HEK293T (cell line): ENCODE data around the gene SLFN11.

Experiments
- CTCF ChIA-PET: fragments of 350-600 bp; formaldehyde crosslinking; extraction: SDS; loops from one replicate; lab custom pipeline; 2021; ENCODE audit warnings: antibody characterized with exemption, inconsistent platforms; lab: Yijun Ruan, JAX
- POLR2A ChIA-PET: fragments of 350-600 bp; formaldehyde crosslinking; extraction: SDS; loops from one replicate; lab custom pipeline; 2020; ENCODE audit warnings: antibody characterized with exemption, inconsistent platforms; lab: Yijun Ruan, JAX
- DNase-seq: peaks from one replicate; pipeline ENCODE4 v3.0.0; 2012; ENCODE audit warnings: mixed read lengths; ENCODE audit errors: extremely low spot score
- ARNT ChIP-seq: fragments of 450-650 bp; IDR thresholded peaks from 2 replicates; pipeline ENCODE4 v1.6.1; 2017; ENCODE audit warnings: mild to moderate bottlenecking
- BHLHE40 ChIP-seq: fragments of 450-650 bp; IDR thresholded peaks from 2 replicates; pipeline ENCODE4 v1.6.1; 2016; ENCODE audit warnings: mild to moderate bottlenecking, moderate library complexity, borderline replicate concordance
- CTBP1 ChIP-seq: fragments of 450-650 bp; IDR thresholded peaks from 2 replicates; pipeline ENCODE4 v1.6.1; 2016; ENCODE audit warnings: borderline replicate concordance
- ELF4 ChIP-seq: fragments of 450-650 bp; IDR thresholded peaks from 2 replicates; pipeline ENCODE4 v1.6.1; 2017; ENCODE audit warnings: antibody characterized with exemption
- FOXA1 ChIP-seq: fragments of 450-650 bp; IDR thresholded peaks from 2 replicates; pipeline ENCODE4 v1.6.1; 2016; ENCODE audit warnings: mild to moderate bottlenecking
- FOXK2 ChIP-seq: fragments of 450-650 bp; IDR thresholded peaks from 2 replicates; pipeline ENCODE4 v1.6.1; 2016; ENCODE audit warnings: mild to moderate bottlenecking
- FOXM1 ChIP-seq: fragments of 450-650 bp; IDR thresholded peaks from 2 replicates; pipeline ENCODE4 v1.6.1; 2017; ENCODE audit warnings: mild to moderate bottlenecking, borderline replicate concordance
- HDGF ChIP-seq: fragments of 450-650 bp; IDR thresholded peaks from 2 replicates; pipeline ENCODE4 v1.6.1; 2017; ENCODE audit warnings: antibody characterized with exemption, borderline replicate concordance
- L3MBTL2 ChIP-seq: fragments of 450-650 bp; conservative IDR thresholded peaks from 2 replicates; pipeline ENCODE4 v1.6.1; 2016; ENCODE audit warnings: mild to moderate bottlenecking
- LEF1 ChIP-seq: fragments of 450-650 bp; IDR thresholded peaks from 2 replicates; pipeline ENCODE4 v1.6.1; 2017; ENCODE audit warnings: mild to moderate bottlenecking, borderline replicate concordance
- NFRKB ChIP-seq: fragments of 450-650 bp; IDR thresholded peaks from 2 replicates; pipeline ENCODE4 v1.6.1; 2016; ENCODE audit warnings: mild to moderate bottlenecking, moderate library complexity
- SP1 ChIP-seq: fragments of 450-650 bp; IDR thresholded peaks from 2 replicates; pipeline ENCODE4 v1.6.1; 2017
- SUZ12 ChIP-seq: fragments of 450-650 bp; IDR thresholded peaks from 2 replicates; pipeline ENCODE4 v1.6.1; 2016; ENCODE audit warnings: mild to moderate bottlenecking
- TARDBP ChIP-seq: fragments of 450-650 bp; IDR thresholded peaks from 2 replicates; pipeline ENCODE4 v1.6.1; 2016
- ZNF384 ChIP-seq: fragments of 450-650 bp; IDR thresholded peaks from 2 replicates; pipeline ENCODE4 v1.6.1; 2016
- TF ChIP-seq, protein P1 (sequence below): fragments of 450-650 bp; IDR thresholded peaks from 2 replicates; pipeline ENCODE4 v1.6.1; 2016

Gene SLFN11

GRCh38 chr17:35361027-35361426, 12.4 kb downstream of the SLFN11 start:
- TF ChIP-seq TARDBP (no peak), CTBP1 (no peak), BHLHE40 (no peak), ZNF384 (no peak), NFRKB (no peak), L3MBTL2 (no peak), SUZ12 (no peak), FOXA1 (no peak), FOXM1 (no peak), LEF1 (no peak), HDGF (no peak), ARNT (no peak)
- TF ChIP-seq, protein P1, sequence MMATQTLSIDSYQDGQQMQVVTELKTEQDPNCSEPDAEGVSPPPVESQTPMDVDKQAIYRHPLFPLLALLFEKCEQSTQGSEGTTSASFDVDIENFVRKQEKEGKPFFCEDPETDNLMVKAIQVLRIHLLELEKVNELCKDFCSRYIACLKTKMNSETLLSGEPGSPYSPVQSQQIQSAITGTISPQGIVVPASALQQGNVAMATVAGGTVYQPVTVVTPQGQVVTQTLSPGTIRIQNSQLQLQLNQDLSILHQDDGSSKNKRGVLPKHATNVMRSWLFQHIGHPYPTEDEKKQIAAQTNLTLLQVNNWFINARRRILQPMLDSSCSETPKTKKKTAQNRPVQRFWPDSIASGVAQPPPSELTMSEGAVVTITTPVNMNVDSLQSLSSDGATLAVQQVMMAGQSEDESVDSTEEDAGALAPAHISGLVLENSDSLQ: no peak
- ChIA-PET POLR2A (interaction anchor here (1.0 to 2.9 kb wide), 2 partner anchors 12 kb away, joined by 4 to 20 read pairs; partner anchors contain the start of gene SLFN11), CTCF (no interaction called here)
- DNase-seq: no peak

DNA sequence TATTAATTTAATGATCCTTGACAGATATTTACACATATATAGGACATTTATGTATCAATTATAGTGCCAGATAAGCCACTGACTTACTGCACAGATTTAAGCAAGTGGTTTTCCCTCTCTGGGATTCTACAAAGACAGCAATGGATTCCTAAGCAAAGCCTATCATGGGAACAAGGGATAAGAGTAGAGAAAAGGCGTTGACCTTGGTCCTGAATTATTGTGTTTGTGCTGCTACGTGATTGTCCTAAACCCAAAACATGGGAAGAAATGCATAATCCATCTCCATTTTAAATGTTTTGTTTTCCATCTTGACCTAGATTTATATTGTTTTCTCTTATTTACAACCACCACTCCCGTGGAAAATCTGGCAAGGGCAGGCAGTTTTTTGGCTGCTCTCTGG, 14.0 kb downstream of the SLFN11 start:
- TF ChIP-seq ARNT (no peak), HDGF (no peak), FOXM1 (no peak), SP1 (no peak), L3MBTL2 (no peak)
- CTCF ChIA-PET: no interaction called here

GRCh38 chr17:35352284-35352683, 21.1 kb downstream of the SLFN11 start:
- ChIA-PET CTCF (no interaction called here), POLR2A (interaction anchor here (1.6 kb wide), 1 partner anchor 21 kb away, joined by 6 read pairs; the partner anchor contains the start of gene SLFN11)
- TF ChIP-seq SUZ12 (no peak), FOXA1 (no peak)
- DNase-seq: no peak

More for the DNA sequence above, 14.0 kb downstream of the SLFN11 start:
- no peak for DNase-seq
- POLR2A ChIA-PET: no interaction called here

GRCh38 chr17:35350493-35350892, 22.9 kb downstream of the SLFN11 start:
- CTCF ChIA-PET: no interaction called here
- TF ChIP-seq ZNF384 (no peak), FOXK2 (no peak), BHLHE40 (no peak), SP1 (no peak), CTBP1 (no peak), TARDBP (no peak), FOXA1 (no peak), LEF1 (no peak), FOXM1 (no peak), L3MBTL2 (no peak), NFRKB (no peak), ARNT (no peak), HDGF (no peak), ELF4 (no peak), SUZ12 (no peak)
- TF ChIP-seq, protein P1: no peak
- DNase-seq: no peak
- POLR2A ChIA-PET: no interaction called here

DNA sequence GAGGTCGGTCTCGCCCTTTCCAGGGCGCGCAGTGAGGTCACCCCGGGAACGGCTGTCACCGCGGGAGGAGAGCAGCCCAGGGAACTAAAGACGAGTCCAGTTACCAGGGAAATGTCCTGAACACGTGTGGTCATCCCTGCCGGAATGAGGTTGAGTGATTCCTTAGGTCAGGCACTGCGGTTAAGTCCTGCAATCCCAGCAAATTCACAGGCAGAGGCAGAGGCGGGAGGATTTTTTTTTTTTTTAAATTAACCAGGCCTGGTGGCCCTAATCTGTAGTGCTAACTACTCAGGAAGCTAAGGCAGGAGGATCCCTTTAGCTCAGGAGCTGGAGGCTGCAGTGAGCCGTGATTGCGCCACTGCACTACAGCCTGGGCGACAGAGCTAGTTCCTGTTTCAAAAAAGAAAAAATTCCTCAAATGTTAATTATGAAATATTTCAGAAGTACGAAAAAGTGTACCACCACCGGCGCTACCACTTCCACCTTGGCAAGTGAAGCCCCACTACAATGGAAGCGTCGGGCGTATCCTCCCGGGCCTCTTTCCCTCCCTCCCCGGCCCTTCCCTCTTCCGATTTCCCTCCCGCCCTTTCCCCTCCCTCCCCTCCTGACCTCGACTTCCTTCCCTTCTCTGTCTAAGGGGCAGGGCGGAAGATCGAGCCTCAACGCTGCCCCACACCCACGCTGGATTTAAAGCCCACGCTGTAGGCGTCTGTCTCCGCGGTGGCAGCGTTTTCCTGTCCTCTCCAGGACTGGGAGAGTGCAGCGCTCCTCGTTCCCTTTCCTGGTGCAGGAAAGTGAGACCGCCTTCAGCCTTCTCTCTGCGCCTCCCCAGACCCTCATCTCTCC, 27.3 kb downstream of the SLFN11 start:
- TF ChIP-seq TARDBP (no peak), FOXK2 (no peak), ZNF384 (no peak), FOXM1 (no peak), CTBP1 (no peak), BHLHE40 (no peak), ELF4 (no peak), NFRKB (no peak), SUZ12 (no peak), SP1 (no peak), FOXA1 (no peak), HDGF (no peak), LEF1 (no peak), L3MBTL2 (no peak), ARNT (no peak)
- TF ChIP-seq, protein P1: no peak
- no peak for DNase-seq
- ChIA-PET POLR2A (no interaction called here), CTCF (no interaction called here)

DNA sequence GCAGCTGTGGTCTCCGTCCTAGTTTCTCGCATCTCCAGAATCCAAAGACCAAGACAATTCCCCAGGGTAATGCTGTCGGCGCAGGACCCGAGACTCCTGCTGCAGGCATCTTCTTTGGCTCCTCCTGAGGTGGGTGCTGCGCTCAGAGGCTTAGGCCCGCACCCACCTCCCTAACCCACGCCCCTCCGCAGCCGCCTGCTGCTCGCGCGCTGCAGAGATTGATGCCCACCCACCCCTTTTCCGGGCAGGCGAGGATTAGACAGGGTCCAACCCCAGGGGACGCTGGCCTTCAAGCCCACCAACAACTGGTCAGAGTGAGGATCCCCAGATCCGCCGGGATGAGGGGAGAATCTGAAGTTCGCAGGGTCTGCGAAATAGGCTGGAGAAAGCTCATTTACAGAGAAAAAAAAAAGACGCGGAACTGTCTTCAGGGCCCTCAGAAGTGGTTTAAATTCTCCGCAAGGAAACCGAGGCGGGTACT, 27.9 kb downstream of the SLFN11 start:
- CTCF ChIA-PET: no interaction called here
- DNase-seq: no peak

More for the DNA sequence above, 27.9 kb downstream of the SLFN11 start:
- POLR2A ChIA-PET: no interaction called here
- TF ChIP-seq, protein P1: no peak
